Progenitor cell of endocrine pancreas (in vitro differentiated cells): ENCODE data around the gene PRPS1L1. TPM values are rescaled to one million over a fixed set of nuclear protein-coding genes. Genes with fewer than 3 reads are reported as not detected.

ENCODE experiments used
- DNase-seq: peaks from one replicate; pipeline ENCODE4 v3.0.0; 2021; ENCODE audit warnings: low spot score; ENCODE audit not compliant: unreplicated experiment
- H3K27ac Mint-ChIP-seq: 2 replicates; pipeline ENCODE4 v1.8.0; 2021; ENCODE audit warnings: mild to moderate bottlenecking, moderate library complexity, mixed read lengths
- H3K27me3 Mint-ChIP-seq: 2 replicates; pipeline ENCODE4 v1.8.0; 2021; ENCODE audit warnings: mixed read lengths
- H3K36me3 Mint-ChIP-seq: 2 replicates; pipeline ENCODE4 v1.8.0; 2022; ENCODE audit warnings: mixed read lengths; ENCODE audit not compliant: insufficient read depth
- H3K4me1 Mint-ChIP-seq: 2 replicates; pipeline ENCODE4 v1.8.0; 2021; ENCODE audit warnings: low read depth, mixed read lengths
- H3K4me3 Mint-ChIP-seq: 2 replicates; pipeline ENCODE4 v1.8.0; 2021; ENCODE audit warnings: low read depth, mild to moderate bottlenecking, moderate library complexity, mixed read lengths
- H3K9me3 Mint-ChIP-seq: 2 replicates; pipeline ENCODE4 v1.8.0; 2021; ENCODE audit warnings: low read depth, mixed read lengths
- CTCF ChIP-seq: fragments of 200-600 bp; sonication (generic); IDR thresholded peaks from one replicate; pipeline ENCODE4 v1.5.0; 2021; ENCODE audit warnings: antibody characterized with exemption, mild to moderate bottlenecking; ENCODE audit not compliant: unreplicated experiment
- total RNA-seq: library from RNA; stranded (reverse); gene quantifications from 2 replicates; pipeline ENCODE4 v1.2.1, GENCODE V29; 2021

Gene PRPS1L1
- total RNA-seq, 1 donor from 2014 or later, result not detected

GRCh38 chr7:17996442-17997223 lies 31.0 kb downstream of the PRPS1L1 start:
- Mint-ChIP-seq H3K4me1 (no peaks in the 10 kb centered on the region), H3K4me3 (no peak overlapping the region), H3K27me3 (no peaks in the 10 kb centered on the region), H3K36me3 (no peaks in the 10 kb centered on the region), H3K9me3 (peaks cover 15% of the 10 kb centered on the region), H3K27ac (no peak overlapping the region)
- TF ChIP-seq CTCF, result no peak
- DNase-seq, result no peak

- no peak for TF ChIP-seq CTCF
- peaks cover 12% of the 10 kb centered on the region for H3K9me3 Mint-ChIP-seq
Measured at GRCh38 chr7:17996040-17996439, 31.6 kb downstream of the PRPS1L1 start.

GRCh38 chr7:17994079-17994850 lies 33.4 kb downstream of the PRPS1L1 start:
- no peak overlapping the region for H3K27ac Mint-ChIP-seq
- H3K27me3 Mint-ChIP-seq, result no peaks in the 10 kb centered on the region
- no peak for DNase-seq
- no peaks in the 10 kb centered on the region for H3K36me3 Mint-ChIP-seq
- no peak for TF ChIP-seq CTCF
- peaks cover 5% of the 10 kb centered on the region for H3K9me3 Mint-ChIP-seq
- H3K4me1 Mint-ChIP-seq, result peaks cover 2% of the 10 kb centered on the region
- no peak overlapping the region for H3K4me3 Mint-ChIP-seq

More at GRCh38 chr7:17996040-17996439, 31.6 kb downstream of the PRPS1L1 start:
- no peaks in the 10 kb centered on the region for H3K27me3 Mint-ChIP-seq
- peaks cover 2% of the 10 kb centered on the region for H3K4me1 Mint-ChIP-seq
- H3K4me3 Mint-ChIP-seq, result no peak overlapping the region
- no peaks in the 10 kb centered on the region for H3K36me3 Mint-ChIP-seq
- DNase-seq, result no peak
- H3K27ac Mint-ChIP-seq, result no peak overlapping the region

- H3K36me3 Mint-ChIP-seq, result no peaks in the 10 kb centered on the region
- H3K27ac Mint-ChIP-seq, result peak overlapping the region; percentile 46
- H3K27me3 Mint-ChIP-seq, result no peaks in the 10 kb centered on the region
- TF ChIP-seq CTCF, result no peak
- no peak overlapping the region for H3K4me3 Mint-ChIP-seq
- no peaks in the 10 kb centered on the region for H3K9me3 Mint-ChIP-seq
- DNase-seq, result no peak
- peaks cover 2% of the 10 kb centered on the region for H3K4me1 Mint-ChIP-seq
Measured at GRCh38 chr7:17991866-17992648, 35.6 kb downstream of the PRPS1L1 start.

GRCh38 chr7:17990761-17991160 lies 36.9 kb downstream of the PRPS1L1 start:
- Mint-ChIP-seq H3K9me3 (no peaks in the 10 kb centered on the region), H3K4me1 (peaks cover 2% of the 10 kb centered on the region), H3K27ac (no peak overlapping the region), H3K27me3 (no peaks in the 10 kb centered on the region), H3K36me3 (no peaks in the 10 kb centered on the region), H3K4me3 (no peak overlapping the region)
- no peak for DNase-seq
- TF ChIP-seq CTCF, result no peak
